ENCODE results near the gene RPS6KA4. TPM values are rescaled to one million over a fixed set of nuclear protein-coding genes. Genes with fewer than 3 reads are reported as not detected.
A peak's percentile ranks its signal among the peaks of the same experiment; 100 is the strongest.

The RPS6KA4 gene
- total RNA-seq, 4 donors from 2014 or later, result 19.1 to 36.1 (median 26.0) TPM

GRCh38 chr11:64356498-64357411 is 2.2 kb upstream of the RPS6KA4 start:
- H3K27ac ChIP-seq (replicated peaks in 1 of 4), result no peak overlapping the region

DNA sequence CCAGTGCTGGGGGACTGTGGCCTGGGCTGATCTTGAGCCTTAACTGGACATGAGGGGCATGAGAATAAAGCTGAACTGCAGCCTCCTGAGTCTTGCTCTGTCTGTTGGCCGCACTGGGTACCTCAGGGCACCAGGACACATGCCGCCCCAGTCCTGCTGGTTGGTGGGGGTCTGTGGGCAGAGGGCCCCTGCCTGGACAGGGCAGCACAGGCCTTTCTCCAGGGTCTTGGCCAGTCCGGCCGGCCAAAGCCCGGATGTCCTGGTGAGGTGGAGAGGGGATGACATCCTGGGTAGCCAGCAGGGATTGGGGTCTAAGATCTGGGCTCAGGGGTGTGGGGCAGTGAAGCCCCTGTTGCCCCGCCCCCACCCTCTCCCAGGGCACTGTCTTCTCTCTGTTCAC is 1.5 kb upstream of the RPS6KA4 start:
- intact Hi-C loops (cut with DNase I), result no loop called here
- 100% methylated on average over 1 of the region's 6 CpGs for WGBS
- H3K4me3 ChIP-seq, result no peak overlapping the region
- no peaks in the 10 kb centered on the region for H3K27me3 ChIP-seq
- H3K27ac ChIP-seq (replicated peaks in 1 of 4), result peak overlapping the region in 3 of 4 donors; percentile 83 to 89 (median 84)
- DNase-seq (ENCODE audit: extremely low spot score), result no peak
- H3K9me3 ChIP-seq, result no peaks in the 10 kb centered on the region
- no peak for TF ChIP-seq POLR2AphosphoS5 (IDR thresholded peaks at IDR 0.05)
- no peak for TF ChIP-seq EP300 (IDR thresholded peaks at IDR 0.05)
- TF ChIP-seq, protein P1, sequence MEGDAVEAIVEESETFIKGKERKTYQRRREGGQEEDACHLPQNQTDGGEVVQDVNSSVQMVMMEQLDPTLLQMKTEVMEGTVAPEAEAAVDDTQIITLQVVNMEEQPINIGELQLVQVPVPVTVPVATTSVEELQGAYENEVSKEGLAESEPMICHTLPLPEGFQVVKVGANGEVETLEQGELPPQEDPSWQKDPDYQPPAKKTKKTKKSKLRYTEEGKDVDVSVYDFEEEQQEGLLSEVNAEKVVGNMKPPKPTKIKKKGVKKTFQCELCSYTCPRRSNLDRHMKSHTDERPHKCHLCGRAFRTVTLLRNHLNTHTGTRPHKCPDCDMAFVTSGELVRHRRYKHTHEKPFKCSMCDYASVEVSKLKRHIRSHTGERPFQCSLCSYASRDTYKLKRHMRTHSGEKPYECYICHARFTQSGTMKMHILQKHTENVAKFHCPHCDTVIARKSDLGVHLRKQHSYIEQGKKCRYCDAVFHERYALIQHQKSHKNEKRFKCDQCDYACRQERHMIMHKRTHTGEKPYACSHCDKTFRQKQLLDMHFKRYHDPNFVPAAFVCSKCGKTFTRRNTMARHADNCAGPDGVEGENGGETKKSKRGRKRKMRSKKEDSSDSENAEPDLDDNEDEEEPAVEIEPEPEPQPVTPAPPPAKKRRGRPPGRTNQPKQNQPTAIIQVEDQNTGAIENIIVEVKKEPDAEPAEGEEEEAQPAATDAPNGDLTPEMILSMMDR (IDR thresholded peaks at IDR 0.05), result no peak
- TF ChIP-seq POLR2A (IDR thresholded peaks at IDR 0.05; ENCODE audit: low read depth), result no peak
- peaks cover 33 to 53% (median 49%) of the 10 kb centered on the region in 4 donors for H3K4me1 ChIP-seq
- H3K36me3 ChIP-seq, result peaks cover 3 to 25% (median 23%) of the 10 kb centered on the region in 4 donors

More at GRCh38 chr11:64356498-64357411, 2.2 kb upstream of the RPS6KA4 start:
- H3K36me3 ChIP-seq, result peaks cover 0 to 18% (median 16%) of the 10 kb centered on the region in 4 donors
- peaks cover 33 to 53% (median 49%) of the 10 kb centered on the region in 4 donors for H3K4me1 ChIP-seq
- WGBS, result 80% methylated on average over 20 of the region's 25 CpGs
- no peaks in the 10 kb centered on the region for H3K27me3 ChIP-seq
- H3K9me3 ChIP-seq, result no peaks in the 10 kb centered on the region
- no peak overlapping the region for H3K4me3 ChIP-seq
- DNase-seq (ENCODE audit: extremely low spot score), result no peak
- TF ChIP-seq POLR2A (IDR thresholded peaks at IDR 0.05; ENCODE audit: low read depth), result no peak
- TF ChIP-seq, protein P1 (IDR thresholded peaks at IDR 0.05), result peak in 1 of 3 experiments; percentile 17
- no peak for TF ChIP-seq EP300 (IDR thresholded peaks at IDR 0.05)
- no peak for TF ChIP-seq POLR2AphosphoS5 (IDR thresholded peaks at IDR 0.05)
- intact Hi-C loops (cut with DNase I), result no loop called here

GRCh38 chr11:64357904-64358535 is 942 bp upstream of the RPS6KA4 start:
- Histone ChIP-seq H3K27ac (replicated peaks in 1 of 4) (peak overlapping the region; percentile 83 to 89 (median 86)), H3K4me1 (peaks cover 33 to 53% (median 49%) of the 10 kb centered on the region in 4 donors), H3K27me3 (no peaks in the 10 kb centered on the region), H3K4me3 (peak overlapping the region; percentile 76 to 96 (median 78)), H3K36me3 (peaks cover 9 to 30% (median 29%) of the 10 kb centered on the region in 4 donors), H3K9me3 (no peaks in the 10 kb centered on the region)
- intact Hi-C loops (cut with DNase I), result no loop called here
- no peak for DNase-seq (ENCODE audit: extremely low spot score)
- WGBS, result 71% methylated on average over 7 of the region's 13 CpGs
- TF ChIP-seq, protein P1 (IDR thresholded peaks at IDR 0.05), result no peak
- TF ChIP-seq EP300 (IDR thresholded peaks at IDR 0.05), result no peak
- no peak for TF ChIP-seq POLR2AphosphoS5 (IDR thresholded peaks at IDR 0.05)
- no peak for TF ChIP-seq POLR2A (IDR thresholded peaks at IDR 0.05; ENCODE audit: low read depth)

DNA sequence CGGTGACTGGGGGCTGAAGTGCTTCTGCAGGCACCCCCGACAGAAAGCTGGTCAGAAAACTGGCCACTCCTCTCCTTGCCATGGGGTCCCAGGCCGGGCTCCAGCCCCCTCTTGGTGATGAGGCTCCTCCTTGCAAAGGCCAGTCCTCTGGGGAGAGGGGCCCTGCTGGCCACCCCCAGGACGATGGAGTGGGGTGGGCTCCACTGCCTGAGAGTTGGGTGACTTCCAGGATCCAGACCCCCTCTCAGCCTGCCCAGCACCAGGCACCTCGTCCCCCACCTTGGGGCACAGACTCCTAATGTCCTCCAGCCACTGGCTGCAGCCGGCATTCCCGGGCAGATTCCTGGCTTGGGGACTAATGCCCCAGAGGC is 441 bp upstream of the RPS6KA4 start:
- H3K9me3 ChIP-seq, result no peaks in the 10 kb centered on the region
- H3K27me3 ChIP-seq, result no peaks in the 10 kb centered on the region
- peak overlapping the region; percentile 83 to 89 (median 86) for H3K27ac ChIP-seq (replicated peaks in 1 of 4)
- DNase-seq (ENCODE audit: extremely low spot score), result no peak
- intact Hi-C loops (cut with DNase I), result no loop called here
- WGBS, result 0% methylated on average over 1 of the region's 7 CpGs
- no peak for TF ChIP-seq POLR2AphosphoS5 (IDR thresholded peaks at IDR 0.05)
- TF ChIP-seq, protein P1 (IDR thresholded peaks at IDR 0.05), result no peak
- no peak for TF ChIP-seq EP300 (IDR thresholded peaks at IDR 0.05)
- TF ChIP-seq POLR2A (IDR thresholded peaks at IDR 0.05; ENCODE audit: low read depth), result no peak
- peak overlapping the region; percentile 76 to 96 (median 78) for H3K4me3 ChIP-seq
- H3K4me1 ChIP-seq, result peaks cover 33 to 53% (median 49%) of the 10 kb centered on the region in 4 donors
- peaks cover 12 to 36% (median 34%) of the 10 kb centered on the region in 4 donors for H3K36me3 ChIP-seq

All from esophagus muscularis mucosa (tissue), 4 donors.